Uterus (tissue), 4 donors: ENCODE data around the gene PRKG1. TPM values are rescaled to one million over a fixed set of nuclear protein-coding genes. Genes with fewer than 3 reads are reported as not detected.

Source experiments
- DNase-seq, 2 donors: peaks; one replicate each; pipeline ENCODE4 v3.0.0-alpha.2; 2019 to 2020
- H3K27ac ChIP-seq, 2 donors: fragments of 200-600 bp; sonication (generic); 1 replicate in 1 of 2; 2 replicates in 1 of 2; pipeline ENCODE4 v1.5.1; 2016 to 2018
- H3K27me3 ChIP-seq, 2 donors: fragments of 200-600 bp; sonication (generic); one replicate each; pipeline ENCODE4 v1.5.1; 2018 to 2019; ENCODE audit warnings: control low read depth in 1 of 2
- H3K36me3 ChIP-seq, 2 donors: fragments of 200-600 bp; sonication (generic); one replicate each; pipeline ENCODE4 v1.5.1; 2019; ENCODE audit warnings: control low read depth in 1 of 2
- H3K4me1 ChIP-seq, 2 donors: fragments of 200-600 bp; sonication (generic); one replicate each; pipeline ENCODE4 v1.5.1; 2018 to 2019; ENCODE audit warnings: control low read depth in 1 of 2
- H3K4me3 ChIP-seq, 2 donors: fragments of 200-600 bp; sonication (generic); 1 replicate in 1 of 2; 2 replicates in 1 of 2; pipeline ENCODE4 v1.5.1; 2018 to 2019; ENCODE audit warnings: mild to moderate bottlenecking in 1 of 2
- H3K9me3 ChIP-seq, 2 donors: fragments of 200-600 bp; sonication (generic); one replicate each; pipeline ENCODE4 v1.5.1; 2019; ENCODE audit warnings: control low read depth in 1 of 2
- CTCF ChIP-seq, 4 experiments: fragments of 200-600 bp in 2 of 4; fragments of 450-650 bp in 2 of 4; sonication (generic) in 2 of 4; IDR thresholded peaks; one replicate each; pipeline ENCODE4 v1.5.1; 2016 to 2019; ENCODE audit warnings: antibody characterized with exemption in 4 of 4, mild to moderate bottlenecking in 2 of 4, moderate library complexity in 1 of 4
- POLR2A ChIP-seq, 2 donors: fragments of 450-650 bp; IDR thresholded peaks; one replicate each; pipeline ENCODE4 v1.6.1; 2016; ENCODE audit warnings: antibody characterized with exemption in 2 of 2, mild to moderate bottlenecking in 1 of 2, moderate library complexity in 1 of 2
- intact Hi-C: fragments of 100-400 bp; cut with DNase I; formaldehyde crosslinking; loops from one replicate; pipeline ENCODE4 v1.15.1; 2023; ENCODE audit warnings: low total_unique reads
- total RNA-seq, 4 donors: library from RNA; depleted of rRNA in 3 of 4; stranded (reverse); fragments of >200 nt in 3 of 4; gene quantifications; one replicate each; pipeline versions ENCODE4 v1.1.0 to v1.2.4, GENCODE V29; 2014 to 2023
- donor health status: DM: yes; HTN: yes; CAD: no.

The PRKG1 gene
- total RNA-seq, 4 donors from 2014 or later: 32.4 to 136 (median 69.6) TPM

GRCh38 chr10:51510231-51510630 lies 435.9 kb downstream of the PRKG1 start:
- H3K27me3 ChIP-seq: no peaks in the 10 kb centered on the region
- H3K9me3 ChIP-seq: no peaks in the 10 kb centered on the region
- H3K36me3 ChIP-seq: no peaks in the 10 kb centered on the region
- H3K4me3 ChIP-seq: no peak overlapping the region
- intact Hi-C loops: no loop called here
- no peak for TF ChIP-seq CTCF (IDR thresholded peaks at IDR 0.05)
- no peaks in the 10 kb centered on the region for H3K4me1 ChIP-seq
- no peak overlapping the region for H3K27ac ChIP-seq
- no peak for DNase-seq

GRCh38 chr10:51521605-51522004 lies 447.3 kb downstream of the PRKG1 start:
- peaks cover 0 to 2% of the 10 kb centered on the region in 2 donors for H3K4me1 ChIP-seq
- TF ChIP-seq POLR2A (IDR thresholded peaks at IDR 0.05): no peak
- no peak for TF ChIP-seq CTCF (IDR thresholded peaks at IDR 0.05)
- H3K27ac ChIP-seq: no peak overlapping the region
- intact Hi-C loops: no loop called here
- H3K4me3 ChIP-seq: no peak overlapping the region
- H3K36me3 ChIP-seq: no peaks in the 10 kb centered on the region
- no peaks in the 10 kb centered on the region for H3K27me3 ChIP-seq
- H3K9me3 ChIP-seq: no peaks in the 10 kb centered on the region
- no peak for DNase-seq

GRCh38 chr10:51522858-51523257 lies 448.6 kb downstream of the PRKG1 start:
- H3K4me1 ChIP-seq: peaks cover 0 to 10% of the 10 kb centered on the region in 2 donors
- TF ChIP-seq POLR2A (IDR thresholded peaks at IDR 0.05) (no peak), CTCF (IDR thresholded peaks at IDR 0.05) (no peak)
- DNase-seq: no peak
- no peaks in the 10 kb centered on the region for H3K9me3 ChIP-seq
- H3K27ac ChIP-seq: no peak overlapping the region
- no peaks in the 10 kb centered on the region for H3K36me3 ChIP-seq
- H3K4me3 ChIP-seq: no peak overlapping the region
- intact Hi-C loops: no loop called here
- H3K27me3 ChIP-seq: no peaks in the 10 kb centered on the region

- H3K9me3 ChIP-seq: no peaks in the 10 kb centered on the region
- no peak overlapping the region for H3K27ac ChIP-seq
- DNase-seq: no peak
- H3K4me1 ChIP-seq: peaks cover 0 to 10% of the 10 kb centered on the region in 2 donors
- intact Hi-C loops: no loop called here
- H3K4me3 ChIP-seq: no peak overlapping the region
- H3K36me3 ChIP-seq: no peaks in the 10 kb centered on the region
- no peaks in the 10 kb centered on the region for H3K27me3 ChIP-seq
- TF ChIP-seq POLR2A (IDR thresholded peaks at IDR 0.05) (no peak), CTCF (IDR thresholded peaks at IDR 0.05) (no peak)
Measured at GRCh38 chr10:51523440-51523839, 449.2 kb downstream of the PRKG1 start.

- H3K27me3 ChIP-seq: no peaks in the 10 kb centered on the region
- H3K36me3 ChIP-seq: no peaks in the 10 kb centered on the region
- no peak overlapping the region for H3K27ac ChIP-seq
- H3K4me3 ChIP-seq: no peak overlapping the region
- H3K9me3 ChIP-seq: no peaks in the 10 kb centered on the region
- no peak for DNase-seq
- peaks cover 0 to 10% of the 10 kb centered on the region in 2 donors for H3K4me1 ChIP-seq
- TF ChIP-seq CTCF (IDR thresholded peaks at IDR 0.05) (no peak), POLR2A (IDR thresholded peaks at IDR 0.05) (no peak)
- intact Hi-C loops: no loop called here
Measured at GRCh38 chr10:51524041-51524440, 449.8 kb downstream of the PRKG1 start.
